Left lobe of liver (tissue), 2 donors: ENCODE results near the gene SCTR. TPM values are rescaled to one million over a fixed set of nuclear protein-coding genes. Genes with fewer than 3 reads are reported as not detected.

Experiments
- ATAC-seq: fragments of 200-7000 bp; cut with Tn5 transposase; one replicate; pipeline ENCODE4 v1.9.1; 2020; ENCODE audit warnings: mild to moderate bottlenecking, moderate library complexity
- DNase-seq: peaks from one replicate; pipeline ENCODE4 v3.0.0-alpha.2; 2020; ENCODE audit warnings: low spot score
- total RNA-seq: library from RNA; stranded (reverse); gene quantifications from one replicate; pipeline ENCODE4 v1.2.1, GENCODE V29; 2021
- donor health status: DM: no; HTN: no; CAD: no; lungs with moderate emphysema.
- donor health status: DM: no; HTN: yes; CAD: no.

Gene SCTR
- total RNA-seq, 1 donor from 2014 or later, result 0.10 TPM

DNA sequence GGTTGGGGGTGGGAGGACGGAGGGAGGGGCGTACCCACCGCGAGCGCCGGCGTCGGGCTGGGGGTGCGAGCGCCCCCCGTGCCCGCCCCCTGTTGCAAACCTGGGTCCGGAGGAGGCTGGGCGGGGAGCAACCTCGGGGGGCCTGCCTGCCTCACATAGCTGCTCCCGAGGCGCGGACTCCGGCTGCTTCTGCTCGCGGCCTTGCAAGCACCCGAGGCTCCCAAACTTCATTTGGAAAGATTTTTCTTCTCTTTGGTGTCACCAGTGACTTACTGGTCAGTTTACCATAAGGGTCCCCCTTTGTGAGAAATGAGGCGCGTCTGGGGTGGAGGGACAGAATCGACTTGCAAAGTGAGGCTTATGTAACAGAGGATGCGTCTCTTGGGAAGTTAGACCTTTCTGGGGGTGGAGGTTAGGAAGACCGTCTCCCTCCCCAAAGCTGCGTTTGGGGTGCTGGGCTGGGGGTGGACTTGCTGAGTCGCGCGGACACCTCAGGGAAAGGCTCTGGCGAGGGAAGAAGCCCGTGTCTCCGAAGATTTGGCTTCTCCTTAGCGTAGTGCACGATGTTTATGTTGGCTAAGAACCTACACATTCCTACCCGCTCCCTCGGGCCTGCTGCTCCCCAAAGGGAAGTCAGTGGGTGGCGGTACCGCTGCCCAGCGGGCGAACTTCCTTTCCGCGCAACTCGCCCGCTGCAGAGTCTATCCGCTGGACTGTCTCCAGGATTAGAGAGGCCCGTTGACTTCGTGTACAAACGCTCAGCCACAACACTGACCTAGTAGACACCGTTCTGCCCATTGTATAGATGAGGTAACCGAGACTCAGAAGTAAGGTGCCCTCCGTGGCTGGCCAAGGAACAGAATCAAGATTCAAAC lies 92.1 kb downstream of the SCTR start:
- DNase-seq (peak; percentile 65), ATAC-seq (peak; percentile 28)

DNA sequence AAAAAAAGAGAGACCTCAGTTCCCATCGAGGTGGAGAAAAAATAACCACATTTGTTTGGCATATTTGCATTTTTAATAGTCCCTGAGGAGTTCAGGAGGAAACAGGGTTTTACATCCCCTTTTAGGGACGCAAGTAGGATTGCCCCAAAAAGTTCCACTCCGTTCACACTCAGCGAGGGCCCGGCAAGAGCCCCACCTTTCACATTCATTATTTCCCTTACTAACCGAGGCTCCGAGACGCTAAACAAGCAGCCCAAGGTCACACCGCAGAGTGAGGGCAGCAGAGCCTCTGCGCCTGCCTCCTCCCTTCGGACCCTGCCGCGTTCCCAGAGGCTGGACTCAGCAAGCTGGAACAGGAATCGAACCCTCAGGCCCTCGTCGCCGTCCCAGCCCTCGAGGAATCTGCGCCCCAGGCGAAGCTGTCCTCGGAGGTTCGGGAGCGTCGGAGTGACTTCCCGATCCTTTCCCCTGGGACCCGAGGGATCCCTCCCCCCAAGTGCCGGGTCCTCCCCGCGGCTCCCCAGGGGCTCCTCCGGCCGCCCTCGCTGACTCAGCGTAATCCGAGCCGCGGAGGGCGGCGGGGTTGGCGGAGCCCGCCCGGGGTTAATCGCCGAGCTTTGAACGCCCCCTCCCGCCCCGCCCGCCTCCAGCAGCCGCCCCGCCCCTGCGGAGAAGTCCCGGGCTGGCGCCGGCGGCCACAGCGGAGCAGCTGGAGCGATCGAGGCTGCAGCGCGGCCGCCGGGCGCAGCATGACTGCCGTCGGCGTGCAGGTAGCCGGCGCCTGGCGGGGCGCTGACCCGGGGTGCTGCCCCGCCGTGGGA lies 92.9 kb downstream of the SCTR start, which contains the start of gene TMEM37:
Gene TMEM37 (plus strand): TSS at position 700 of the 821 bp plus-strand sequence. CDS start 50 bp downstream, at position 750.
- DNase-seq (peak; percentile 91), ATAC-seq (peak; percentile 76)

DNA sequence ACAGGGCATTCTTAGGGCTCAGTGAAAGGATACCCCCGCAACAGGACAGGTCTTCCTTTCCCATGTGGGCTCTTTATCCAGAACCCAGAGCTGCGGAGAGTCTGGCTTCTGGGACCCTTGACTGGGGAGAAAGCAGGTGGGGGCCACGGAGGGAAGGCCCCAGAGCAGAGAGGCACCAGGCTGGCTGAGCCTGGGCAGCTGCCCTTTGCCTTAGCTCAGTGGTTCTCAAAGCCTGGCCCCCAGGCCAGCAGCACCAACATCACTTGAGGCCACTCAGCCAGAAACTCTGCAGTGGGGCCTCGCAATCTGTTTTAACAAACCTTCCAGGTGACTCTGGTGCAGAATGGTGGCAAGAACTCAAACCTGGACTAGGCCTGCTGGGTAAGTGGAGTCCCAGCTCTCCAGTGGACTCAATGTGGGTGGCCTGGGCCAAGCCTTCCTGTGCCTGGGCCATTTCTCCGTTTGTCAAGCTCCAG lies 94.2 kb downstream of the SCTR start:
- DNase-seq, result no peak
- ATAC-seq, result no peak

DNA sequence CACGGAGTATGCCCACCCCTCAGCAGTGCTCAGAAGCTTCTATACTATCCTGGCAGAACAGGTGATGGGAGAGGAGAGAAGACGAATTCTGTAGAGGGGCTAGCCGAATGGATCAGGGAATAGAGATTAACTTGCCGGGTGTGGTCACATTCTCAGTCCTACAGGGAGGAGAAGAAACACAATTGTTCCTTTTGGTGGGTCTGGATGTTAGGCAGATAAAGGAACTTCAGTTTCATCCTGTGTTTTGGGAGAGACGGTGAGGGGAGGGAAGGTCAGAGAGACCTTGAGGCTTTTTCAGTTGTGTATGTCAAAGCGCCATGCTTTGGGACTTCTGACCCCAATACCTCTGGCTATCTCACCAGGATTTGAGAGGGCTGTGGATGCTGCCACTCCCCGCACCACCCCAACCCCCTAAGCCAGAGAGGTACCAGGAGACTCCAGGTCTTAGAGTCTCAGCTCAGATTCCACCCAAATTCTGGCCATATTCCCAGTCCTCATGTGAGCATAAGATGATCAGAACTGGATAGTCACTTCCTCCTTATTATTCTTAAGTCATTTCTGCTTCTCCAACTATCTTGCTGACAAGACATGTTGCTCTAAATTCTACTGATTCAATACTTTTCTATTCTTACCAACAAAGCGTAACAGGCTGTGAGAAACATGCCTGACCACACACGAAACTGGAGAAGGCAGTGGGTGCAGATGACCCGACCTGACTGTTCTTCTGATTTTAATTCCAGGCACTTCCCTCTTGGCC lies 94.9 kb downstream of the SCTR start:
- DNase-seq (no peak), ATAC-seq (no peak)

DNA sequence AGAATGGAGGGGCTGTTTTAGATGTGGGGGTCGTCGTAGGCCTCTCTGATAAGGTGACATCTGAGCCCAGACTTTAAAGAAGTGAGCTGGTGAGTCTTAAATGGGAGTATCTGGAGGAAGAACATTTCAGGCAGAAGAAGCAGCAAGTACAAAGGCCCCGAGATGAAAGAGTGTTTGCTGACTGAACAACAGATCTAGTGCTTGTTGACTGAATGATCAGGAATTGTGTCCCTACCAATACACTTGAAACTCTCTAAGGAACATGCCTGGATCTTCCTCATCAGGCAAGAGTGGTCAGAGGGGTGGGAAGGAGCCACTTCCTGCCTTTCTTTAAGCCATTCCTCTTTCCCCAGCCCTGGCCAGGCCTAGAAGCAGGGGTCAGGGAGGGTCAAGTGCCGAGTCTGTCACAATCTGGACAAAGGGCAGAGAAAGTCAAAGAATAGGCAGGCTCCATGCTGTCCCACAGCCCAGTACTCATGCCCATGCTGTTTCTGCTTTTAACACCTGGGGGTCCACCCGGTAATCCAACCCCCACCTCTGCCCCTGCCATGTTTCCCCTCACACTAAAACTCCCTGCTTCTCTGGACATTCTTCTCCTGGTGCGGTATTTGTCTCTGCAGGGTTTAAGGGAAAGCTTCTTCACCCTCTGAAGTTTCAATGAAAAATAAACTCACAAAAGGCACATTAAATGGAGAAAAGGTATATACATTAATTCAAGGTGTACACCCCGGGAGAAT lies 95.6 kb downstream of the SCTR start:
- ATAC-seq, result peak; percentile 12
- no peak for DNase-seq

DNA sequence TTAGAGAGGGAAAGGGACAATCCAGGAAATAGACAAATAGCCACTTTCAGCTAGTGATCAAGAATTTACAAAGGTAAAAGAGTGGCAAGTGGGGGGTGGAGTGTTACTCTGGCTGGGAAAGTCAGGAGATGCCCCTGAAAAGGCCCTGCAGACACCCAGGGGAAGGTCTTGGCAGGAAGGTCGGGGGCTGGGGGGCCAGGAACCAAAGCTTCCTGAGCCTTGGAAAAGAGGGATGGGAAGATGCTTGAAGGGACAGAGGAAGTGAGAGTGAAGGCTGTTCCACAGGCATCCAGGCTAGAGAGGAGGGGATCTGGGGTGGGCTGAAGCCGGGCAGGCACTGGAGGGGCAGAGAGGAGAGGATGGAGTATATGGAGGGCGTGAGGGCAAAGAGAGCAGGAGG lies 96.5 kb downstream of the SCTR start:
- ATAC-seq, result no peak
- no peak for DNase-seq

DNA sequence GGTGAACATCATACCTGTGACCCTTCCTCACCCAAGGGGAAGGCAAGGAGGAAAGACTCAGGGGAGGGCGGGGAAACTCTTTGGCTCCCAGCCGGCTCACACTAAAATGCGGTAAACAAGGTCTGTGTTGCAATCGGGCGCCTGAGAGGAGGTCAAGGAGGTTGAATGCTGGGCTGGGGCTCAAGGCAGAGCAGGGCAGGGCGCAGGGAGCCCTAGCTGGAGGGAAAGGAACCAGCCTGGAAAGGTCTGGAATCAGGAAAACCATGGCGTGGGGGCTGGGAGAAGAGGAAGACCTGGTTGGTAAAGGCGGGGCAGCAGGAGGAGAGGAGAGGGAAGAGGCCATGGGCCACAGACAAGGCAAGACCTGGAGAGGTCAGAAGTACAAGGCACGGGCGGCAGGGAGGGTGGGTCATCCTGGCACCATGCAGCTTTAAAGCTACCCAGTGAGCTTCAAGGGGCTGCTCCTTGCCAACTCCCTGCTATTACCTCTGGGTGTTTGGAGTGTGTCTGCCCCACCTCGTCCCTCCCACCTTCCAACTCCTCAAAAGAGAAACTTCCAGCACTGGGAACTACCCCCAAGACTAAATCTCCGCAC lies 97.4 kb downstream of the SCTR start:
- DNase-seq, result peak; percentile 80
- ATAC-seq, result peak; percentile 39

DNA sequence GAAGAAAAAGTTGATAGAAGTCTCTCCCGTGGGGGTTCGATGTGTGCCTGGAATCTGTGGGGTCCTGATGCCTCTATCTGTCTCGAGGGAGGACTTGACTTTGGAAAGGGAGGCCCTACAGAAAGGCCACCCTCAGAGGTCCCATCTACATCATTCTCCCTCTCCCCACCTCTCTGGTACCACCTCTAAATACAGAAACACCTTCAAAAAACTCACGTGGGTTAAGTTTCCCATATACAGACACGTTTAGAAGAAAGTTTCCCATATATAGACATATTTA lies 97.9 kb downstream of the SCTR start:
- ATAC-seq (no peak), DNase-seq (no peak)

DNA sequence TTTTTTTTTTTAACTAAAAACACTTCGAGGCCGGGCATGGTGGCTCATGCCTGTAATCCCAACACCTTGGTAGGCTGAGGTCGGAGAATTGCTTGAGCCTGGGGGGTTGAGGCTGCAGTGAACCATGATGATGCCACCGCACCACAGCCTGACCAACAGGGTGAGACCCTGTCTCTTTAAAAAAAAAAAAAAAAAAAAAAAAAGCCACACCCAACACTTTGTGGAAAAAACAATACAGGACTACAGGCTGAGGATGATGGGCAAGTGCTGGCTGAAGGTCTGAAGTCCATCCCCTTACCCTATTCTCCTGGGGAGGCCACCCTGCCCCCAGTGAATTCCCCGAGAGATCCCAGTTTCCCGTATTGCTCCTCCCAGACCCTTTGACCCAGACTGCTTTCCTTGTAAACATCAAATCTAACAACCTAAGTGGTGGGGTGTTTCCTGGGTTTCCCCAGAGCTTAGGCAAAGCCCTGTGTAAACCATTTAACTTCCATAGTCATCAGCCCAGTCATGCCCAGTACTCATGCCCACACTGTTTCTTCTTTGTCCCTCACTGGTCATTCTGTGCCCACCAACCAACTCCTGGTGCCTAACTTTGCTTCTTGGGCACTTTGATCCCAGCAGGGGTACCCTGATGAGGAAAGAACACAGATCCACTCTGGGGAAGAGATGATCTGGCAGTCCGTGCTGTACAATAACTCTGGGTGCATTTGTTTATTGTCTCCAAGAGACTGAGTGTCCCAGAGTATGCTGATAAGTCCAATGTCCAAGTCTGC lies 98.5 kb downstream of the SCTR start:
- ATAC-seq, result no peak

DNA sequence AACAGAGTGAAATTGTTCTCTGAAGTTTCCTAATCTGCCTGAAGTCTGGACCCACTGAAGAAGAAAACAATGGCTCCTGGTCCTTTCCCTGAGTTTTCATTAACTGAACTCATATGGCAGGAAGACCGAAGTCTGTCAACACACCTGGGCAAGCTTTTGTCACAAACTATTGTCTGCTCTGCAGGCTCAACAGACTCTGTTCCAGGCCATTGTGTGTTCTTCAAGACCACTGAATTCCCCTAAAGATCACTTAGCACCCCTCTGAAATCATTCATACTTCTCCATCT lies 99.2 kb downstream of the SCTR start:
- no peak for DNase-seq
- ATAC-seq, result no peak

More for the DNA sequence above, 98.5 kb downstream of the SCTR start:
- DNase-seq, result no peak

DNA sequence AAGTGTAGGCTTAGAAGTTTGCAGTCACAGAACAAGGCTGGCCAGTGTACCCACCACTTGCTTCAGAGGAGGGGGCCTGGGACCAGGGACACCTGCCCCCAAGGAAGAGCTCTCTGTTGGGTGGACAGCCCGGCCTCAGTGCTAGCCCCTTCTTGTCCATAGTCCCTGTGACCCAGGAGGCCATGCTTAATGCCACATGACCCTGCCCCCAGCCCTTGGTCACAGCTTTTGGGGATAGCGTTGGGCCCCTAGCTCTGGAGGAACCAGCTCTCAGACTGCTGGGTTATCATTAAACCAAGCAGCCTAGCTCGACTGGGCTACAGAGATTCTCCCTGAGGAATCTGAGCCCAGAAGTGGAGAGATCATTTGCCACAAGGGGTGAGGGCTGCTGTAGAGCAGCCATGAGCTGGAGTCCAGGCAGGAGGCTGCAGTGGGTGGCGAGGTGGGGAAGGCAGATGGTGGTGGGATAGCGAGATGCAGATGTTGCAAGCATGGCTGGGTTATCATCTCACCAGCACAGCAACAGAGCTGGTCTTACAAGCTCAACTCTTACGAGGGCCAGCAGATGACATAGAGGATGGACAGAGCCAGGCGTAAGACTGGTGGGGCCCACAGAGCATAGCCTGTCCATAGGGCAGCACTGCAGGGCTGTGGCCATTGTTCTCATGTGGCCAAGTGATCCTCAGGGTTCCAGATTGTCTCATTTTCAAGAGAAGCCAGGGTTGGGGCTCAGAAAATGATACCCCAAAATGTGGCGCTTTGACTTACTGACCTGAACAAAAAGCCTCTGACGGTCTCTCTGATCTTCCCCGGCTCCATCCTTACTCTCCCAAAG lies 99.8 kb downstream of the SCTR start:
- DNase-seq (no peak), ATAC-seq (no peak)

DNA sequence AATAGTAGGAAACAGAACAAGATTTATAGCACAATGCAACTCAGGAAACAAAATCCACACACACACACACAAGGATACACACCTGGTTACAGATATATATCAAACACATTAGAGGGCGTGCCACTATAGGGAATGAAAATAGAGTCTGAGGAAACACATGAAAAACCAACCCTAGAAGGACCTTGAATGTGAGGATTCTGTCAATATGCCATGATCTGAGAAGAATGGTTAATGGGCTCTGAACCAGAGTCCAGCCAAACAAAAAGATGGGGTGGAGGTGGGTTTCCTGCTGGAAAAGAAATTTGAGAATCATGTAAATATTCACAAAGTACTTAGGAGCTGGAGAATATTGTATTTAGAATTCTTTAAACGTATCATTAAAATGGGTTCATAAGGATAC lies 100.5 kb downstream of the SCTR start:
- DNase-seq (no peak), ATAC-seq (no peak)

DNA sequence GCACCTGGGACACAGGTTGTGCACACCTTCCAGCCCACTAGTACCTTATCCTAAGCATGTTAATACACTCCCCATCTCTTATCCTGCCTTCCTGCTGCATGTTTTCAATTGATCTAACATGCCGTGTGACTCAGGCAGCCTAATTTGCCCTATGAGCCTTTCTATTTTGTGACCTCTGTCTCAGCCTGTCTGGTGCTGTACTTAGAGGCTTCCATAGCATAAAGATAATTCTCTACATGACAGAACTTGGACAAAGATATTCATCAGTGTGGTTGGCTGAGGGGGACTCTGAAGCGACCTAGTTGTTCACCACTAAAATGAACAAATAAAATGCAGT lies 101.2 kb downstream of the SCTR start:
- DNase-seq (no peak), ATAC-seq (no peak)

DNA sequence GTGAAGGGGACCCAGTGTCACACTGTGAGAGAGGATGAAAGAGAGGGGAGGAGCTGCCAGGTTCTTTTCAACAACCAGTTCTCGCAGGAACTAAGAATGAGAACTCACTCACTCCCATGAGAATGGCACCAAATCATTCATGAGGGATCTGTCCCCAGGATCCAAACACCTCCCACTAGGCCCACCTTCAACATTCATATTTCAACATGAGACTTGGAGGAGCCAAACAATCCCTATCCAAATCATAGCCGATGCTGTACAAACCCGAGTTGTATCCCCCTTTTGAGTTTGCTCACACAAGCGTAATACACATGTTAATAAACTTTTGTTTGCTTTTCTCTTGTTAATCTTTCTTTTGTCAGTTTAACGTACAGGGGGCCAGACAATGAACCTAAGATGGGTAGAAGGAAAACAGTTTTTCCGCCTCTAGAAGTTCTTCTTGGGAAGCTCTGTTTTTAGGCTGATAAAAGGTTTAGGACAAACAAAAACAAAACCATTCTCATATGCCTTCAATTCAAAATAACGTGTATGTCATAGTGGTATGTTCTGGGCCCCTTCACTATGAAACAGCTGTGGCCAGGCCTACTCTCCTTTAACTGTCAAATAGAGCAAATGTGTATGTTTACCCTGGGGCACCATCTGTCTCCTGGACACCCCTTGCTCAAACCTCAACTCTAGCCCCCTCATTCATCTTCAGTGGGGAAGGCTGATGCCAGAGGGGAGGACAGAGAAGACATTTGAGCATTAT lies 101.7 kb downstream of the SCTR start:
- no peak for ATAC-seq

DNA sequence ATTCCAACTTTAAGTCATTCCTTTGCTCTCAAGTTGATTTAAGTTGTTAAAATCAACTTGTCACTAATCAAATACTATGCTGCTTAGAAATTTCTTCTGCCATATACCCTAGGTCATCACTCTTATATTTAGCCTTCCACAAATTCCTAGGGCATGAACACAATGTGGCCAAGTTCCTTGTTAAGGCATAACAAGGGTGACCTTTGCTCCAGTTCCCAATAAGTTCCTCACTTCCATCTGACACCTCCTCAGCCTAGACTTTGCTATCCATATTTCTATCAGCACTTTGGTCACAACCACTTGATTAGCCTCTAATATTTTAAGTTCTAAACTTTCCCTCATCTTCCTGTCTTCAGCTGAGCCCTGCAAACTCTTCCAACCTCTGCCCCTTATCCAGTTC lies 102.5 kb downstream of the SCTR start:
- ATAC-seq (no peak), DNase-seq (no peak)

More for the DNA sequence above, 101.7 kb downstream of the SCTR start:
- no peak for DNase-seq

DNA sequence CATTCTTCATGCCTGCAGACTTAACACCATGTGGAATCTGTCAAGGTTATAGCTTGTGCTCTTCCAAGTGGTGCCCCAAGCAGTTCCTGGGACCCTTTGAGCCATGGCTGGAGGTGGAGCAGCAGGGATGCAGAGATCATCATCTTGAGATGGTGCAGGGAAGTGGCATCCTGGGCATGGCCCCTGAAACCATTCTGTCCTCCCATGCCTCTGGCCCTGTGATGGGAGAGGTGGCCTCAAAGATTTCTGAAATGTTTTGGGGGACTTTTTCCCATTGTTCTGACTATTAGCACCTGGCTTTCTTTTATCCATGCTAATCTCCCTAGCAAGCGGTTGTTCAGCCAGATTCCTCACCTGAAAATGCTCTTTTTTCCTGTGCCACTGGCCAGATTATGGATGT lies 103.0 kb downstream of the SCTR start:
- no peak for ATAC-seq
- no peak for DNase-seq

DNA sequence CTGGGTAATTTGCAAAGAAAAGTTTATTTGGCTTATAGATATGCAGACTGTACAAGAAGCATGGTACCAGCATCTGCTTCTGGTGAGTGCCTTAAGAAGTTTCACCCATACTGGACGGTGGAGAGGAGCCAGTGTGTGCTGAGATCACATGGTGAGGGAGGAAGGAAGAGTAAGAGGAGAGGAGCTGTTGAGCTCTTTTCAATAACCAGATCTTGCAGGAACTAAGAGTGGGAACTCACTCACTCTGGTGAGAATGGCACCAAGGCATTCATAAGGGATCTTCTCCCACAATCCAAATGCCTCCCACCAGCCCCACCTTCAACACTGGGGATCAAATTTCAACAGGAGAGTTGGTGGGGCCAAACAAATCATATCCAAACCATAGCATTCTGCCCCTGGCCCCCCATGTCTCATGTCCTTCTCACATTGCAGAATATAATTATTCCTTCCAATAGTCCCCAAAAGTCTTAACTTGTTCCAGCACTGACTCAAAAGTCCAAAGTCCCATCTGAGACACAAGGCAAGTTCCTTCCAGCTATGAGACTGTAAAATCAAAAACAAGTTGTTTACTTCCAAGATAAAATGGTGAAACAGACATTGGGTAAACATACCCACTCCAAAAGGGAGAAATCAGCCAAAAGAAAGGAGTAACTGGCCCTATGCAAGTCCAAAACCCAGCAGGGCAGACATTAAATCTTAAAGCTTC lies 104.3 kb downstream of the SCTR start:
- ATAC-seq (peak; percentile 26), DNase-seq (no peak)
